AG04450 (cell line): Measurements from ENCODE around the gene SURF1. TPM values are rescaled to one million over a fixed set of nuclear protein-coding genes. Genes with fewer than 3 reads are reported as not detected.

Experiments
- CTCF ChIA-PET: fragments of 300-600, 350-600 bp; formaldehyde crosslinking; extraction: SDS; loops from one replicate; lab custom pipeline; 2022; ENCODE audit warnings: antibody characterized with exemption, inconsistent platforms; lab: Charles Lee
- POLR2A ChIA-PET: fragments of 350-600 bp; formaldehyde crosslinking; extraction: SDS; loops from one replicate; lab custom pipeline; 2021; ENCODE audit warnings: antibody characterized with exemption, inconsistent platforms; lab: Yijun Ruan, JAX
- DNase-seq: peaks from one replicate; pipeline ENCODE4 v3.0.0-alpha.2; 2011; ENCODE audit warnings: low read depth, low spot score
- H3K27ac ChIP-seq: one replicate; pipeline ENCODE4 v1.5.1; 2012; ENCODE audit warnings: low read depth, low read length, control low read depth
- H3K27me3 ChIP-seq: one replicate; pipeline ENCODE4 v1.6.0; 2012; ENCODE audit warnings: low read length; ENCODE audit not compliant: control insufficient read depth, insufficient read depth
- H3K4me3 ChIP-seq: 2 replicates; pipeline ENCODE4 v1.5.1; 2011; ENCODE audit warnings: mild to moderate bottlenecking, low read depth, low read length, control low read depth
- H3K9me3 ChIP-seq: 2 replicates; pipeline ENCODE4 v1.5.1; 2012; ENCODE audit warnings: low read length; ENCODE audit not compliant: control insufficient read depth, insufficient read depth
- CTCF ChIP-seq: IDR thresholded peaks from 2 replicates; pipeline ENCODE4 v1.5.1; 2011; ENCODE audit warnings: low read depth, low read length, control low read depth, inconsistent platforms
- polyA plus RNA-seq: library from polyadenylated mRNA; depleted of rRNA; stranded (reverse); fragments of >200 nt; gene quantifications from 2 replicates; pipeline ENCODE4 v1.2.3, GENCODE V29; 2011

SURF1 gene
- polyA plus RNA-seq, 1 experiment, result 28.2 TPM

GRCh38 chr9:133403766-133404453, 47.6 kb upstream of the SURF1 start:
- no peak overlapping the region for H3K27ac ChIP-seq
- H3K4me3 ChIP-seq, result no peak overlapping the region
- no peak for DNase-seq
- CTCF ChIA-PET, result interaction anchor here (3.2 kb wide), 1 partner anchor 83 kb away, joined by 13 read pairs; no protein-coding TSS in a partner anchor
- peak; percentile 50 for TF ChIP-seq CTCF
- no peaks in the 10 kb centered on the region; the same call in 1 of the 2 replicates for H3K9me3 ChIP-seq
- H3K27me3 ChIP-seq, result no peaks in the 10 kb centered on the region
- POLR2A ChIA-PET, result no interaction called here

DNA sequence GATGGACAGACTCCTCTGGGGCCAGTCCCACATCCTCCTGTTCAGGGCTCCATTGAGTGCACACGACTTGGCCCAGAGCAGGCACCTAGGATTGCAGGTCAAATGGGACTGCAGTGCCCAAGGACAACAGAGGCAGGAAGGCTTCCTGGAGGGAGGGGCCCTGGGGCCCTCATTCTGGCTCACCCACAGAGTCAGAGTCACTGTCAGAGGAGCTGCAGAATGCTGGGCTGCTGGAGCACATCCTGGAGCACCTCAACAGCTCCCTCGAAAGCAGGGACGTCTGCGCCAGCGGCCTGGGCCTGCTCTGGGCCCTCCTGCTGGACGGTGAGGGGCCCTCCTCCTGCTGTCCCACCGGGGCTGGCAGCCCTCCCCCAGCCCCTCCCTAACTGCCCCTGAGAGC, 46.4 kb upstream of the SURF1 start:
- no peak for TF ChIP-seq CTCF
- ChIA-PET CTCF (interaction anchor here (0.5 to 1.1 kb wide), 2 partner anchors 47 to 84 kb away, joined by 3 to 4 read pairs; no protein-coding TSS in a partner anchor), POLR2A (interaction anchor here (0.6 kb wide), 1 partner anchor 26 kb away, joined by 4 read pairs; no protein-coding TSS in a partner anchor)
- DNase-seq, result no peak
- Histone ChIP-seq H3K9me3 (no peaks in the 10 kb centered on the region; the same call in 1 of the 2 replicates), H3K27ac (no peak overlapping the region), H3K4me3 (no peak overlapping the region), H3K27me3 (no peaks in the 10 kb centered on the region)

DNA sequence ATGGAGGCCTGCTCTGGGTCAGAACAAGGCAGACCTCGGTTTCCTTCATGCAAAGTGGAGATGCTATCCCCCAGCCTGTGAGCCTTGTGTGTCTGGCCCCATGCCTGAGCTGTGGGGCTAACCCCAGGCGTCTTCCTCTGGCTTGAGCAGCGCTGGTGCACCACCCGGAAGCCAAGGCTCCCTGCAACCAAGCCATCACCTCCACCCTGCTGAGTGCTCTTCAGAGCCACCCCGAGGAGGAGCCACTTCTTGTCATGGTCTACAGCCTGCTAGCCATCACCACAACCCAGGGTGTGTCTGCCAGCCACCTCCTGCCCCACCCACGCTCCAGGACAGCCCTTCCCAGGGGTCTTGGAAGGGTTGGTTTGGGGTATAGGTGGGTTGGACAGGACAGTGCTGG, 45.3 kb upstream of the SURF1 start:
- Histone ChIP-seq H3K27ac (no peak overlapping the region), H3K4me3 (no peak overlapping the region), H3K27me3 (peaks cover 7% of the 10 kb centered on the region), H3K9me3 (no peaks in the 10 kb centered on the region; the same call in 1 of the 2 replicates)
- ChIA-PET POLR2A (interaction anchor here (0.7 kb wide), 1 partner anchor 78 kb away, joined by 6 read pairs; no protein-coding TSS in a partner anchor), CTCF (no interaction called here)
- TF ChIP-seq CTCF, result no peak
- DNase-seq, result no peak

- Histone ChIP-seq H3K4me3 (no peak overlapping the region), H3K27ac (no peak overlapping the region), H3K9me3 (no peaks in the 10 kb centered on the region; the same call in 1 of the 2 replicates), H3K27me3 (peaks cover 7% of the 10 kb centered on the region)
- ChIA-PET CTCF (interaction anchor here (0.9 kb wide), 1 partner anchor 85 kb away, joined by 9 read pairs; no protein-coding TSS in a partner anchor), POLR2A (no interaction called here)
- no peak for DNase-seq
- TF ChIP-seq CTCF, result no peak
Measured at GRCh38 chr9:133400292-133400691, 44.0 kb upstream of the SURF1 start.

GRCh38 chr9:133397895-133398294, 41.6 kb upstream of the SURF1 start:
- no peak for DNase-seq
- Histone ChIP-seq H3K27me3 (peaks cover 9% of the 10 kb centered on the region), H3K9me3 (no peaks in the 10 kb centered on the region), H3K27ac (no peak overlapping the region), H3K4me3 (no peak overlapping the region)
- no peak for TF ChIP-seq CTCF
- ChIA-PET POLR2A (no interaction called here), CTCF (no interaction called here)
